A673 (cell line): ENCODE results near the gene DLEC1. TPM values are rescaled to one million over a fixed set of nuclear protein-coding genes. Genes with fewer than 3 reads are reported as not detected.

Experiments used
- BruUV-seq: library from RNA; stranded (reverse); fragments of 400-500 nt; replicated peaks from 2 replicates; lab custom pipeline; 2021; lab: Mats Ljungman, UMichigan
- CTCF ChIA-PET: fragments of 300-600 bp; sonication (Branson Sonifier 250); formaldehyde crosslinking; loops from one replicate; lab custom pipeline; 2022; ENCODE audit warnings: antibody characterized with exemption; lab: Charles Lee
- POLR2A ChIA-PET: fragments of 300-600 bp; sonication (Branson Sonifier 250); formaldehyde crosslinking; loops from one replicate; lab custom pipeline; 2022; ENCODE audit warnings: antibody characterized with exemption; ENCODE audit not compliant: low non-redundant PET; lab: Charles Lee
- DNase-seq: peaks from one replicate; pipeline ENCODE4 v3.0.0-alpha.2; 2015; ENCODE audit warnings: low spot score
- H3K27ac ChIP-seq: fragments of 200-600 bp; sonication (generic); 2 replicates; pipeline ENCODE4 v1.5.1; 2016; ENCODE audit warnings: mixed run types, low read depth, mild to moderate bottlenecking, mixed read lengths, antibody characterized with exemption, low read length; ENCODE audit not compliant: poor library complexity, severe bottlenecking
- H3K27me3 ChIP-seq: fragments of 200-600 bp; sonication (generic); replicated peaks from 2 replicates; pipeline ENCODE4 v1.6.1; 2017; ENCODE audit warnings: mixed run types, low read depth, mild to moderate bottlenecking, mixed read lengths, antibody characterized with exemption, low read length; ENCODE audit not compliant: insufficient read depth, poor library complexity
- H3K36me3 ChIP-seq: fragments of 200-600 bp; sonication (generic); 2 replicates; pipeline ENCODE4 v1.6.1; 2016; ENCODE audit warnings: mixed run types, mild to moderate bottlenecking, mixed read lengths, antibody characterized with exemption, low read length; ENCODE audit not compliant: insufficient read depth, poor library complexity, severe bottlenecking
- H3K4me1 ChIP-seq: fragments of 200-600 bp; sonication (generic); 2 replicates; pipeline ENCODE4 v1.6.1; 2017; ENCODE audit warnings: mixed run types, mild to moderate bottlenecking, mixed read lengths, antibody characterized with exemption, low read length; ENCODE audit not compliant: insufficient read depth, poor library complexity, severe bottlenecking
- H3K4me3 ChIP-seq: fragments of 200-600 bp; sonication (generic); 2 replicates; pipeline ENCODE4 v1.5.1; 2016; ENCODE audit warnings: low read depth, mixed run types, mild to moderate bottlenecking, mixed read lengths, low read length; ENCODE audit not compliant: poor library complexity, severe bottlenecking
- H3K9me3 ChIP-seq: fragments of 200-600 bp; sonication (generic); 2 replicates; pipeline ENCODE4 v1.6.1; 2016; ENCODE audit warnings: mixed run types, low read depth, mild to moderate bottlenecking, mixed read lengths, antibody characterized with exemption, low read length; ENCODE audit not compliant: poor library complexity, severe bottlenecking
- EZH2 ChIP-seq: fragments of 200-600 bp; sonication (generic); IDR thresholded peaks from 2 replicates; pipeline ENCODE4 v1.6.1; 2017; ENCODE audit warnings: borderline replicate concordance, low read depth, mild to moderate bottlenecking, mixed read lengths, antibody characterized with exemption, low read length; ENCODE audit not compliant: poor library complexity, severe bottlenecking
- intact Hi-C: fragments of 100-400 bp; cut with micrococcal nuclease; formaldehyde crosslinking; loops from one replicate; pipeline ENCODE4 v1.10.0; 2022; ENCODE audit not compliant: unreplicated experiment
- total RNA-seq: library from RNA; stranded (reverse); gene quantifications from 2 replicates; pipeline ENCODE4 v1.2.3, GENCODE V29; 2021
- TF ChIP-seq, protein P1 (sequence below): fragments of 300-800, 200-600 bp; sonication (generic); conservative IDR thresholded peaks from 2 replicates; pipeline ENCODE4 v1.5.1; 2017; ENCODE audit warnings: low read depth, mild to moderate bottlenecking, antibody characterized with exemption, low read length, moderate library complexity, mixed read lengths

Gene DLEC1
- total RNA-seq, 1 experiment from 2014 or later, result not detected

- no peak for DNase-seq
- BruUV-seq, result no TSS peak
- Histone ChIP-seq H3K27me3 (no peaks in the 10 kb centered on the region), H3K9me3 (no peaks in the 10 kb centered on the region), H3K4me3 (peak within 1 kb of the TSS; percentile 37), H3K27ac (no peak within 1 kb of the TSS), H3K4me1 (no peaks in the 10 kb centered on the region), H3K36me3 (no peaks in the 10 kb centered on the region)
- TF ChIP-seq, protein P1, sequence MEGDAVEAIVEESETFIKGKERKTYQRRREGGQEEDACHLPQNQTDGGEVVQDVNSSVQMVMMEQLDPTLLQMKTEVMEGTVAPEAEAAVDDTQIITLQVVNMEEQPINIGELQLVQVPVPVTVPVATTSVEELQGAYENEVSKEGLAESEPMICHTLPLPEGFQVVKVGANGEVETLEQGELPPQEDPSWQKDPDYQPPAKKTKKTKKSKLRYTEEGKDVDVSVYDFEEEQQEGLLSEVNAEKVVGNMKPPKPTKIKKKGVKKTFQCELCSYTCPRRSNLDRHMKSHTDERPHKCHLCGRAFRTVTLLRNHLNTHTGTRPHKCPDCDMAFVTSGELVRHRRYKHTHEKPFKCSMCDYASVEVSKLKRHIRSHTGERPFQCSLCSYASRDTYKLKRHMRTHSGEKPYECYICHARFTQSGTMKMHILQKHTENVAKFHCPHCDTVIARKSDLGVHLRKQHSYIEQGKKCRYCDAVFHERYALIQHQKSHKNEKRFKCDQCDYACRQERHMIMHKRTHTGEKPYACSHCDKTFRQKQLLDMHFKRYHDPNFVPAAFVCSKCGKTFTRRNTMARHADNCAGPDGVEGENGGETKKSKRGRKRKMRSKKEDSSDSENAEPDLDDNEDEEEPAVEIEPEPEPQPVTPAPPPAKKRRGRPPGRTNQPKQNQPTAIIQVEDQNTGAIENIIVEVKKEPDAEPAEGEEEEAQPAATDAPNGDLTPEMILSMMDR, result no peak
- TF ChIP-seq EZH2, result no peak
- intact Hi-C loops, result no loop called here
- ChIA-PET CTCF (no interaction called here), POLR2A (no interaction called here)
These were observed 9.4 kb upstream of the DLEC1 start, which contains the start of gene PLCD1 for GRCh38 chr3:38029400-38030125. Gene PLCD1, minus strand, starts transcription at chr3:38029642. Its CDS starts 103 bp downstream, at chr3:38029539.

- ChIA-PET CTCF (no interaction called here), POLR2A (no interaction called here)
These were observed 8.6 kb upstream of the DLEC1 start for GRCh38 chr3:38030126-38031021.

More at GRCh38 chr3:38030126-38031021, 8.6 kb upstream of the DLEC1 start:
- H3K27ac ChIP-seq, result no peak overlapping the region
- no peak for DNase-seq
- no TSS peak for BruUV-seq
- TF ChIP-seq, protein P1, result no peak
- TF ChIP-seq EZH2, result no peak
- peak overlapping the region; percentile 37 for H3K4me3 ChIP-seq
- intact Hi-C loops, result no loop called here
- H3K4me1 ChIP-seq, result no peaks in the 10 kb centered on the region
- no peaks in the 10 kb centered on the region for H3K36me3 ChIP-seq
- no peaks in the 10 kb centered on the region for H3K27me3 ChIP-seq
- H3K9me3 ChIP-seq, result no peaks in the 10 kb centered on the region
